HFF-Myc (cell line): ENCODE results near the gene VDR.

Experiments
- DNase-seq: peaks from one replicate; pipeline ENCODE4 v3.0.0-alpha.2; 2011; ENCODE audit warnings: low read depth; ENCODE audit errors: extremely low read depth
- H3K4me3 ChIP-seq: replicated peaks from 2 replicates; pipeline ENCODE4 v1.5.1; 2011; ENCODE audit warnings: low read depth, mild to moderate bottlenecking, control low read depth, low read length
- CTCF ChIP-seq: IDR thresholded peaks from 2 replicates; pipeline ENCODE4 v1.5.1; 2012; ENCODE audit warnings: mild to moderate bottlenecking, low read depth, low read length, control low read depth; ENCODE audit errors: missing control alignments

VDR gene

GRCh38 chr12:47896022-47896421 is 8.8 kb downstream of the VDR start:
- DNase-seq: no peak
- no peak overlapping the region for H3K4me3 ChIP-seq
- no peak for TF ChIP-seq CTCF

- TF ChIP-seq CTCF: no peak
- no peak for DNase-seq
- H3K4me3 ChIP-seq: no peak overlapping the region
Observed at GRCh38 chr12:47894652-47895051, 10.1 kb downstream of the VDR start.

GRCh38 chr12:47894068-47894467 is 10.7 kb downstream of the VDR start:
- no peak for TF ChIP-seq CTCF
- H3K4me3 ChIP-seq: no peak overlapping the region
- no peak for DNase-seq

- DNase-seq: no peak
- TF ChIP-seq CTCF: no peak
- H3K4me3 ChIP-seq: no peak overlapping the region
Observed at GRCh38 chr12:47892819-47893218, 12.0 kb downstream of the VDR start.

GRCh38 chr12:47891356-47891755 is 13.4 kb downstream of the VDR start:
- no peak for TF ChIP-seq CTCF
- DNase-seq: no peak
- no peak overlapping the region for H3K4me3 ChIP-seq

GRCh38 chr12:47889040-47889439 is 15.8 kb downstream of the VDR start:
- DNase-seq: no peak
- H3K4me3 ChIP-seq: no peak overlapping the region
- no peak for TF ChIP-seq CTCF

- no peak for TF ChIP-seq CTCF
- H3K4me3 ChIP-seq: no peak overlapping the region
- no peak for DNase-seq
Observed at GRCh38 chr12:47888153-47888819, 16.5 kb downstream of the VDR start.
